HG02884 (cell line): Measurements from ENCODE around the gene MTURN.
"Not testable (repeated sequence)": the region's sequence is repeated elsewhere in the genome, so short reads cannot be mapped to it uniquely, and the experiment has no call there.

Experiments
- ATAC-seq: cut with Tn5 transposase; IDR thresholded peaks from one replicate; pipeline ENCODE4 v1.9.1; 2021; ENCODE audit warnings: mild to moderate bottlenecking, moderate library complexity; ENCODE audit not compliant: unreplicated experiment

Gene MTURN

DNA sequence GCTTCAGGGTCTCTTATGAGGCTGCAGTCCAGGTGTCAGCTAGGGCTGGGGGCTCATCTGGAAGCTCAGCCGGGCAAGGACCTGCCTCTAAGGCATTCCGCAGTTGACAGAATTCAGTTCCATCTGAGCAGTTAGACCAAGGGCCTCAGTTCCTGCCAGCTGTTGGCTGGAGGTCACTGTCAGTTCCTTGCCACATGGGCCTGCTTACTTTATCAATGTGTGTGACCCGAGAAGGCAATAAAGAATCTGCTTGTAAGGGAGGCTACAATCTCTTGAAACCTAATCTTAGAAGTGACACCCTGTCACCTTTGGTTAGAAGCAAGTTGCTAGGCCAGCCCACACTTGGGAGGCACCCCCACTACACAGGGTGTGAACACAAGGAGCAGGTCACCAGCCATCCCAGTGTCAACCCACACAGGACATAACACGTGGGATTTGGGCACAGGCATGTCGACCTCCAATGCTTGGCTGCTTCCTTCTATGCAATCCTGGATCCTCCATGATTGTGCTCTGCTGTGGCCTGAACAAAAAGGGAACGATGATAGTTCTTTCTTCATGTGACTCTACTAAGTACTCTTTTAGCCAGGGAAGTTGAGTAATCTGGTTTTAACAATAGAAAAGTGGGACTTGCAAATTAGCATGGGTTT is 41.8 kb downstream of the MTURN start:
- ATAC-seq: no peak

DNA sequence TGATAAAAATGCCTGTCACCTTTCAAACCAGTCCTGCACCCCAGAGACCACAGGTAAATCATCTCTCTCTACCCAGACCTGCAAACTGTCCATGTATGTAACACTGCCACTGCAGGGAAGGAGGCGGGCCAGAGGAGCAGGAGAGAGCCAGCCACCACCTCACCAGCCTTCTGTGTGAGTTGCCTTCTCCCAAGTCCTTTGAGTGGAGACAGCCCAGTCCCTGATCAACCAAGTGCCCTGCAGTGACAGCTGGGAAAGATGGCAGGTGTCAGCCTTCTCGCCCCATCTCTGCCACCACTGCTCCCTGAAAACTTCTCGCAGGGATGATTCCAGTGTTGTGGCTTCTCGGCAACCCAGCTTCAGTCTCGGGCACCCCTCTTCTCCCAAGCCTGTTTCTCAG is 42.4 kb downstream of the MTURN start:
- ATAC-seq: no peak

DNA sequence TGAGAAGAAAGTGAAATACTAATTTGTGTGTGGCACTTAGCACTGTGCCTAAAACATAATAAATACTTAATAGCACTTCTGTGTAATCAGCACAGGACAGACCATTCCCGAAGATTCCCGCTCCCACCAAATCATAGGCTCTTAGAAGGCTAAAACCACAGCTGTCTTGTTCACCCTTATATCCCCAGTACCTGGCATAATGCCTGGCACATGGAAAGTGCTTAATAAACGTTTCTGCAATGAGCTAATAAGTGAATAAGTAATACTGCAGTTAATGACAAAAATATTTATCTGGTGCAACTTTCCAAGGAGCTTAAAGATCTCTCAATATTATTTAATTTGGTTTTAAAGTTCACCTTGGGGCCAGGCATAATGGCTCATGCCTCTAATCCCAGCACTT is 43.2 kb downstream of the MTURN start:
- ATAC-seq: no peak

DNA sequence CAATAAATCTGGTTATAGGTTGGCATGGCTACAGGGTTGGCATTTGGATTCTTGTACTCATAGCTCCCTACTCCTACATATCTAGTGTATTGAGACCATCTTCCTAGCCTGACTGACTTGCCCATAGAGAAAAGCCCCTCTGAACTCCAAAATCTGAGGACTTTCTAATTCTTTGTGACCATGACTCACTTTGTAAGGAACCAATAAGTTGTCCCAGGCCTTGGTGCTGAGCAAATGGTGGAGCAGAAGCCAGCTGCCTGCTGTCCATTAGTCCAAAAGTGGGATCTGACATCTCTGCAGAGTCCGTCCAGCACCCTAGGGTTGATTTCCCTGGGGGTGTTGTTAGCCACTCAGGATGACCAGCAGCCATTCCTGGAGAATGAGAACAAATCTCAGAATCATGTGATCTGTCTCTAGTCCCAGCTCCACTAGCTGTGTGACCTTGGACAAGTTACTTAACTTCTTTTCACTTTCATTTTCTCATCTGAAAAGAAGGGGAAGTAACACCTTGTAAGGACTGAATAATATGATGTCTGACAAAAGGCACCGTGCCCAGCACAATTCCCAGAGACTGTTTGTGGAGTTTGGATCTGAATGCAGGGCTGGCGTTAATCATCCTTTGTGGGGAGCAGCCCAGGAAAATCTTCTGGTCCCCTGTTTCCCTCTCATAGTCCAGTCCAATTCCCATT is 44.1 kb downstream of the MTURN start:
- ATAC-seq: peak; percentile 91

DNA sequence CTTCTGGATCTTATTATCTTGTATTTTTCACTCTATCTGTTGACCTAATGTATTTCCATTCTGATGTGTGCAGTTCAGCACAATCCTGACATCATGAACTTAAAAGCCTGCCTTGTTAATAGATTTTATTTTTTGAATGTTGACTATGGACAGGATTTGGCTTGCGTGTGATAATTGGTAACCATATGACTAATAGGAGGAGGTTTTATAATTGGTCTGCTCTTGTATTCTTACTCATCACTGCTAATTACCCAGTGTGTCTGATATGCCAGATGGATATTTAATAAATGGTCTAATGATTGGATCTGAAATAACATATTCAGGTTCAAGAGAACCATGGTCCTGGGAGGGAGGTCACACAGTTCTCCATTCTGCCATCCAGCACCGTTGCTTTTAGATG is 45.9 kb downstream of the MTURN start:
- no peak for ATAC-seq

DNA sequence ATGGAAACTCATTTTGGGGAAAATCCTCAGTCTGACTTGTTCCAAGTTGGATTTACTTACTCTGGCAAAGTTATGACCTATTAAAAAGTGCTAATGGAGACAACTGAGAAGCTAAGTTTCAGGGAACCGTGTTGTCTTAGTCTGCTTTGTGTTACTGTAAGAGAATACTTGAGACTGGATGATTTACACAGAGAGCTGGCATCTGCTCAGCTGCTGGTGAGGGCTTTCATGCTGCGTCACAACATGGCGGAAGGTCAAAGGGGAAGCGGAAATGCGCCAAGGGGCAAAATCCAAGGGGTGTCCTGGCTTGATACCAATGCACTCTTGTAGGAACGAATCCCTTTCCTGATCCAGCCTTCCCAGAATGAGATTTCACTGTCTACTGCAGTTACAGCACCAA is 46.4 kb downstream of the MTURN start:
- no peak for ATAC-seq

DNA sequence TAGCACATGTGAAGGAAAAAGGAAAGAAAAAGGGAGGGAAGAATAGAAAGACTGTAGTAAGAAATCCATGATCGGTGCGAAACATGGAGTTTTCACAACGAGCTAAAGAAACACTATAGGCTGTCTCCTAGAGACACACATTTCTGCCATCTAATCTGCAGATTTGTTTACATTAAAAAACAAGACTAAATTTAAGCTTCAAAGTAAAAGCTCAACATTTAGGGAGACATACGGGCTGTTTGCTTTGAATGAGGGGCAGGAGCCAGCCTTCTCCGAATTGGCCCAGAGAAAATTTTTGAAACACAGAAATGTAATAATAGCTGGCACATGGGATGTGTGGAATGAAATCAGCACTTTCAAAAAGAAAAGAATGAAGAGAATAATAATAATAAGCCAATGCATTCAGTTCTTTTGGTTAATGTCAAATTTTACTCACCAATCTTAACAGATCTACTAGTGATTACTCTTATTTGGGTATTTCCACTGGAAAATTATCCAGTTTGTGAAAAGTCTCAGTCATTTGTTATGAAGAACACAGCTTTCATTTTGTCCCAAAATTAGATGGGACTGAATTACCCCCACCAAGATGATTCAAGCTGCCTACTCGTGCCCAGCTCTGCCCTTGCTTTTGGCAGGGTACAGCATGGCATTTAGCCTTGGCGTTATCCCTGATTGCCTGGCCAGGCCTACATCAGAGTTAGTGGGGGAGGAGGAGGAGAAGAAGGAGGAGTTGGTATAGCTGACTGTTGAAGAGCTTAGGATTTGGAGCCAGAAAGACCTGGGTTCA is 47.1 kb downstream of the MTURN start:
- ATAC-seq: no peak

DNA sequence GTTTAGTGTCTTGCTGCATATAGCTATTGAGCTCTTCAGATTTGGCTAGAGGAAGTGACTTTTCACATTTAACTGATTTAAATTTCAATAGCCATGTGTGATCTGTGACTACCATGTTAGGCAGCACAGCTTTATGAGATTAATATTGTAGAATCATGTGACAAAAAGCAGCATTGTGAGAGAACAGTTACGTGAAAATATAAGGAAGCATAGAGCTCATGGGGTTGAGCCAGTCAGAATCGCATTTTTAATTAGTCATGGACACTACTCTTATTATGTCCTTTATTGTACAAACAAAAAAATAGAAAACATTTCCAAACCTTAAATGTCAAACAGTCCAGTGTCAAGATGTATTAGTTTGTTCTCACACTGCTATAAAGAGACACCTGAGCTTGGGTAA is 48.0 kb downstream of the MTURN start:
- no peak for ATAC-seq

DNA sequence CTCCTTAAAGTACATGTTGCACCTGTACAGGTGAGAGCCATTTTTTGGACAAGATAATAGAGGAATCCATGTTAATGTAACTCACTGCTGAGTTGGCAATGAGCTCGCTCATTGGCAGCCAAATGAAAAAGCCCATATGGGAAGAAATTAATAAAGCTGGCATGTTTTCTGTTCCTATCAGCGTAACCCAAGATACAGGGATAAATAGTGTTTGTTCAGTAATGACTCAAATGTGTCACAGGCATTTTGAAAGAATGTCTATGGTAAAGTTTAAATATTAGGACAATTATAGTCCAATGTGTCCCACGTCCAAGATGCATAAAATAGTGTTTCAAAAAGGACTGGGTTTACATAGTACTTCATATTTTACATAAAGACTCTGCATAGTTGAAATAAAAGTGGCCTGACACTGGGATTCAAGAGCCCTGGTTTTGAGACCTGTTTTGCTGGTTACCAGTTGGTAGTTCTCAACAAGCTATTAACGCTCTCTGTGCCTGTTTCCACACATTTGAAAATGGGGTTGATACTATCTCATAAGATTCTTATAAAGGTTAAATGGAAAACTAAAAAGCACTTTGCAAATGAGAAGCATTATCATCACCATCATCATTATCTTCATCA is 49.1 kb downstream of the MTURN start:
- no peak for ATAC-seq

DNA sequence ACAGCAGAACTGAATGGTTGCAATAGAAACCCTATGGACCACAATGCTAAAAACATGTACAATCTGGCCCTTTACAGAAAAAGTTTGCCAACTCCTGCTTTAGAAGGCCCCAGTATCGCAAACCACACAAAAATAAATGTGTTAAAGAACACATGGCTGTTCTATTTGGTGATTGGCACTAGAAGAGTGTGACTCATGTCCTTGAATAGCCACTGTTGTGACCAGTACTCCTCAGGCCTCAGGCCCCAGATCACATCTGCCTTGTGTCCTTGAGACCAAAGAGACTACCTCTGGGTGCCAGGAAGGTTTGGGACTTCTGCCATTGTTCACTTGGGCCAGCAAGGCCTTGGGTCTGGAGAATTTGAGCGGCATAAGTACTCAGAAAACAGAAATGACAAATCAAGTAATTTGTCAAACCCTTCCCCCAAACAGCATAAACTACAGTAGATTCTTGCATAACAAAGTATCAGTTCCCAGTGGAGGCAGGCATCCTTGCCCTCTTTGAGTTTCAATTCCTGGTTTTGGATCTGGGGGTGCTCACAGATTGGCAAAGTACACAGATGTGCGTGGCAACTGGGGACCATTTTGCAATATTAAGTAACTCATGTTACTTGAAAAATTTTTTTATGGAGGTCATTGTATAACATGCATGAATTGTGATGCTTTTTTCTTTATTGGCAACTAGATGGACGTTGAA is 50.2 kb downstream of the MTURN start:
- no peak for ATAC-seq

DNA sequence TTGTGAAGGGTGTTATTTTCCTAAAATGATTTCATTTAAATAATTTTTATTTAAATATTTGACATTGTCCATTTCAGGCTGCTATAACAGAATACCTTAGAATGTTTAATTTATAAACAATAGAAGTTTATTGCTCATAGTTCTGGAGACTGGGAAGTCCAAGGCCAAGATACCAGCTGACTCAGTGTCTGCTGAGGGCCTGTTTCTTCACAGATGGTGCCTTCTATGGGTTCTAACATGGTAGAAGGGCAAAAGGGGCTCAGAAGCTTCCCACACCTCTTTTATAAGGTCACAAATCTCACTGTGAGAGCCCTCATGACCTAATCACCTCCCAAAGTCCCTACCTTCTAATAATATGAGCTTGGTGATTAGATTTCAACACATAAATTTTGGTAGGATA is 50.7 kb downstream of the MTURN start:
- no peak for ATAC-seq

DNA sequence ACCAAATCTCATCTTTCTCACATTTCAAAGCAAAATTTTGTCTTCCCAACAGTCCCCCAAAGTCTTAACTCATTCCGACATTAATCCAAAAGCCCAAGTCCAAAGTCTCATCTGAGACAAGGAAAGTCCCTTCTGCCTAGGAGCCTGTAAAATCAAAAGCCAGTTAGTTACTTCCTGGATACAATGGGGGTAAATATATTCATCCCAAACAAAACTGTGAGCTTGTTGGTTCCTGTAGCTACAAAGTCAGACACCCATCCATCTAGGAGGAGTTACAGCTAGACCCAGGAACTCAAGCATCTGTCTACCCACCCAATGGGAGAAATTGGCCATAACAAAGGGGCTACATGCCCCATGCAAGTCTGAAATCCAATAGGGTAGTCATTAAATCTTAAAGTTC is 51.9 kb downstream of the MTURN start:
- no peak for ATAC-seq

DNA sequence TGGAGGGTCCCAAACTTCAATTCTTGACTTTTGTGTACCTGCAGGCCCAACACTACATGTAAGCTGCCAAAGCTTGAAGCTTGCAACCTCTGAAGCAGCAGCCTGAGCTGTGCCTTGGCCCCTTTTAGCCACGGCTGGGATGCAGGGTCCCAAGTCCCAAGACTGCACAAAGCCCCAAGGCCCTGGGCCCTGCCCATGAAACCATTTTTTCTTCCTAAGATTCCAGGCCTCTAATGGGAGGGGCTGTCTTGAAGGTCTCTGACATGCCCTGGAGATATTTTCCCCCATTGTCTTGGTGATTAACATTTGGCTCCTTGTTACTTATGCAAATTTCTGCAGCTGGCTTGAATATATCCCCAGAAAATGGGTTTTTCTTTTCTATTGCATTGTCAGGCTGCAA is 52.7 kb downstream of the MTURN start:
- ATAC-seq: no peak

DNA sequence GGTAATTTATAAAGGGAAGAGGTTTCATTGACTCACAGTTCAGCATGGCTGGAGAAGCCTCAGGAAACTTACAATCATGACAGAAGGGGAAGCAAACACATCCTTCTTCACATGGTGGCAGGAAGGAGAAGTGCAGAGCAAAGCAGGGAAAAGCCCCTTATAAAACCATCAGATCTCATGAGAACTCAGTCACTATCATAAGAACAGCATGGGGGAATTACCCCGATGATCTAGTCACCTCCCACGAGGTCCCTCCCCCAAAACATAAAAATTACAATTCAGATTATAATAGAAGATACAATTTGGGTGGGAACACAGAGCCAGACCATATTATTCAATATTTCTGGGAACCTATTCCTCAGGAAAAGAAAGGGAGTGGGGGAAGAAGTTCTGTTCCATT is 53.6 kb downstream of the MTURN start:
- ATAC-seq: not testable (repeated sequence)

DNA sequence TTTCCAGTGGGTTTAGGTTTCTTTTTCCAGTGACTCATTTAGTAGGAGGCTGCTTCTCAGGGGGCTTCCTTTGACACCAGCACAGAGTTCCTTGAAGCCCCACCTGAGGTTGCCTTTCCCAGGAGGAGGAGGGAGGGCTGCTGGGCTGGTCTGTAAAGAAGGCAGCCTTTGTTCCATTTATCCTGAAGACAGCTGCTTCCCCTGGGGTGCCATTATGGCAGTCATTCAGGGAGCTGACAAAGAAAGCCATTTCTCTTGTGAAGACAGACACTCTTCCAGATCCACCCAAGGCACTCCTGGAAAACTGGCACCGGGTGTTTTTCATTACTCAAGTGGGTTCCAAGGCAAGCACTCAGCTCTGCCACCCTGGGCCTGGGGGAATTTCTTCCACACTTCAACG is 54.0 kb downstream of the MTURN start:
- no peak for ATAC-seq

DNA sequence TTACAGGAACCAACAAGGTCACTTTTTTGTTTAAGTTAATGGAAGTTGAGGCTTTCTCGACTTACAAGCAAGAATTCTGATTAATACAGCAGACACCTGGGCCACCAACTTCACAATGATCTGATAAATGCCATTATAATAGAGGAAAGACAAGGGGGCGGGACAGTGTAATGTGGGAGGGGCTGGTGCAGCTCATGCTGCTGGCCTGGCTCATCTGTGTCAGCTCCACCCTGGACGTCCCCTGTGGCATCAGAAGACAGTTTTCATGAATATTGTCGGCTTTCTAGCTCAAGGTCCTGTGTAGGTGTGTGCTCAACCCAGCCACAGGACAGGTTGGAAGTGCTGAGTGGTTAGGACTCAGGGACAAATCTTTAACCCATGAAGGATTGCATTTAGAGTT is 57.0 kb downstream of the MTURN start:
- ATAC-seq: no peak

DNA sequence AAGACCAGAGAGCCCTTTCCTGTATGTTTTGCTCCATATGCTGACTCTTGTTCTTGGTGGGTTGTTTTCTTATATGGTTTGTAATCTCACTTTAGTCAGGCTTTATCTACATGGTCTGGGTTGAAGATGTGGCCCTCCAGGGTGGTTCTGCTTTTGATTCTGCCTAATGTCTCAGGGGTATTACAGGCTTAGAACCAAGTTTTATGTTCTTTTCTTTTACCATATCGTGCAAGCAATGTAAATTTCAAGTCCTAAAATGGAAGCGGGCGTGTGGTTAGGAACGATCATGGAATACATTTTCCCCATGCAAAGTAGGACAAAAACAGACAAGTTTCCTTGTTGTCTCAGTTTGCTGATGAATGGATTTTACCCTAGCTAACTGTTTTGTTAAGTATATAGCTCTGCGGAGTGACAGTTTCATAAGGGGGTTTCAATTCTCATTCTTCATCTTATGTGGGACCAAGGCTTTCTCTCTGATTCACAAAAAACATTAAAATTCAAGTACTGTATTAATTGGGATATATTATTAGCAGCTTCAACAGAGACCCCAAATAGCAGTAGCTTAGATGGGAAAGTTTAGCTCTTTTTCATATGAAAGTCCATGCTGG is 58.7 kb downstream of the MTURN start:
- no peak for ATAC-seq

DNA sequence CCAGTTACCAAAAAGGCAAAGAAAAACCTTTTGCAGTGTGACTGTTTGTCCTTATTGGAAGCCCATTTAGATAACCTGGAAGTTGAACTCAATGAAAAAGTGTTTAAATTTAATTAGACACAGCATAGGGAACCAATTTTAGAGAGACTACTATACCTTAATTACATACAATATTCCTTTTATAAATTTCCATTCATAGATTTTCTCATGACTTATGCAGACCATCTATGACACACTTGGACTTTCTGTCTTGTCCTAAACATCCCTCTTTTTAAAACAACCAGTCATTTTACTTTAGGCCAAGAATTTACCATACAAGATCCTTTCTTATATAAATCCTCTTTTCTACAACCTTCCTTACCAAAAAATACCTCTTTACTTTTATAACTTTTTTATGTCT is 61.6 kb downstream of the MTURN start:
- ATAC-seq: no peak

DNA sequence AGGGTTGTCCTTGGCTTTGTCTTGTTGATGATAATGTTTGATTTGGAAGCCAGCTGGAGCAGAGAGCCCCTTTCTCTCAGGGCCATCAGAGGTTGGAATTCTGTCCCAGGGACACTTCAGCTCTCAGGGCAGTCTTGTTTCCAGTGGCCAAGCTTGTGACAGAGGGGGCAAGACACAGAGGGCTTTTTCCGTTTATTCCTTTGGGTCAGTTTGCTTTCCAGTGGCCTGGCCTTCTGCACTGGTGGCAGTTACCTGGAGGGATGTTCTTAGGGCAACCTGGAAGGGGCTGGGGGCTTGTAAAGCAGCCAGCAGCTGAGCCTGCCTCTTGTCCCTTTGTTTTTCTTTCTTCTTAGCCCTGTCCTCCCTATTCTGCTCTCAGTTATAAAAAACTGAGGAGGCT is 62.7 kb downstream of the MTURN start:
- no peak for ATAC-seq

DNA sequence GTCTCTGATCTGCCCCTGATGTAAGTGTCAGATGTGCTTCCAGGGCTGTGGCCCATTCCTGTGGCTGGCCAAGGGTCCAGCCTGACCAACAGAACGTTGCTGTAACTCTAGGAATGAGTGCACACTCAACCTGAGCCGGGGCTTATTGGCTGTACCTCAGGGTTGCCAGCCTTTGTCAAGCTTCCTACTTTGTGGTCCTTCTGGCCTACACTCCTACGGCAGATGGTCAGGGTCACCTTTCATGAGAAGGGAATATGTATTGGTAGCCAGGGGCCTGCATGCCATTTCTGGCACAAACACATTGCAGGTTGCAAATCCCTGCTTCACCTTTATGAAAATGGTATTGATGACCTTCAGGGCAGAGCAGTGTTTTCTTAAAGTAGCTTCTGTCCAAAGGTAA is 64.5 kb downstream of the MTURN start:
- no peak for ATAC-seq

DNA sequence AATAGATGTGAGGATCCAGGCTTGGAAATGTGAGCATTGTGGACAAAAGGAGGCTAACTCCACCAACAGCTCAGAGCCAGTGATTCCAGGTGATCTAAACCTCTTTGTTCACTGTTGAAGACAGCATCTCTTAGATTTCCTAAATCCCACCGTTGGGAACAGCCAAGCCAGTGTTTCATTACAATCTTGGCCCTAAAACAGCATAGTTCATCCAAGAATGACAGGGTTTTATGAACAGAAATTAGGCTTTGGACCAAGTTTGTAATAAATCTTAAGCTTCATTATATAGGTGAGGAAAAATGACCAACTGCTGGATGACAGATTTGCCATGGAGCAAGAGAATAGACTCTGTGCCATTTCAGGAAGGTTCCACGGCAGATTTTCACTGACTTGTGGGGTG is 65.8 kb downstream of the MTURN start:
- no peak for ATAC-seq
